Loucy (cell line): ENCODE data around the gene TMEM200A.

Experiments
- H2AFZ ChIP-seq: fragments of 200-600 bp; sonication (generic); 2 replicates; pipeline ENCODE4 v1.6.0; 2016; ENCODE audit warnings: antibody characterized with exemption, mild to moderate bottlenecking, low read length, moderate library complexity
- H3F3A ChIP-seq: fragments of 200-600 bp; 2 replicates; pipeline ENCODE4 v1.6.0; 2016; ENCODE audit warnings: antibody characterized with exemption, low read depth, mild to moderate bottlenecking
- H3K27me3 ChIP-seq: fragments of 200-600 bp; sonication (generic); 2 replicates; pipeline ENCODE4 v1.6.1; 2014; ENCODE audit warnings: low read length, mild to moderate bottlenecking; ENCODE audit not compliant: insufficient read depth, poor library complexity, severe bottlenecking
- H3K36me3 ChIP-seq: fragments of 200-600 bp; sonication (generic); 2 replicates; pipeline ENCODE4 v1.6.1; 2016; ENCODE audit warnings: low read length; ENCODE audit not compliant: insufficient read depth
- H3K4me1 ChIP-seq: fragments of 200-600 bp; sonication (generic); 2 replicates; pipeline ENCODE4 v1.5.1; 2014; ENCODE audit warnings: low read length, mild to moderate bottlenecking; ENCODE audit not compliant: insufficient read depth, poor library complexity, severe bottlenecking
- H3K4me2 ChIP-seq: fragments of 200-600 bp; sonication (generic); 2 replicates; pipeline ENCODE4 v1.6.0; 2014; ENCODE audit warnings: antibody characterized with exemption, low read length, low read depth, mild to moderate bottlenecking; ENCODE audit not compliant: poor library complexity, severe bottlenecking
- H3K4me3 ChIP-seq: fragments of 200-600 bp; sonication (generic); 2 replicates; pipeline ENCODE4 v1.5.1; 2014; ENCODE audit warnings: low read length, mild to moderate bottlenecking, mixed read lengths; ENCODE audit not compliant: poor library complexity, severe bottlenecking
- H3K79me2 ChIP-seq: fragments of 200-600 bp; sonication (generic); 2 replicates; pipeline ENCODE4 v1.6.1; 2014; ENCODE audit warnings: low read length; ENCODE audit not compliant: insufficient read depth
- H3K9ac ChIP-seq: fragments of 200-600 bp; sonication (generic); 2 replicates; pipeline ENCODE4 v1.6.0; 2014; ENCODE audit warnings: mild to moderate bottlenecking, low read depth, low read length, moderate library complexity; ENCODE audit not compliant: poor library complexity, severe bottlenecking
- H3K9me2 ChIP-seq: fragments of 200-600 bp; sonication (generic); replicated peaks from 2 replicates; pipeline ENCODE4 v1.6.1; 2016; ENCODE audit warnings: low read depth, low read length, mixed read lengths
- H3K9me3 ChIP-seq: fragments of 200-600 bp; sonication (generic); 2 replicates; pipeline ENCODE4 v1.6.1; 2014; ENCODE audit warnings: mild to moderate bottlenecking, antibody characterized with exemption, low read length, low read depth; ENCODE audit not compliant: insufficient read depth
- H4K20me1 ChIP-seq: fragments of 200-600 bp; sonication (generic); 2 replicates; pipeline ENCODE4 v1.6.0; 2014; ENCODE audit warnings: antibody characterized with exemption, low read length, mild to moderate bottlenecking; ENCODE audit not compliant: insufficient read depth, poor library complexity, severe bottlenecking
- EZH2phosphoT487 ChIP-seq: fragments of 200-600 bp; IDR thresholded peaks from 2 replicates; pipeline ENCODE4 v1.6.1; 2018; ENCODE audit warnings: antibody characterized with exemption, mild to moderate bottlenecking, moderate library complexity, borderline replicate concordance
- TF ChIP-seq, protein P1 (sequence below): fragments of 200-600 bp; sonication (generic); conservative IDR thresholded peaks from 2 replicates; pipeline ENCODE4 v1.5.1; 2014; ENCODE audit warnings: mild to moderate bottlenecking, antibody characterized with exemption, low read length

The TMEM200A gene

DNA sequence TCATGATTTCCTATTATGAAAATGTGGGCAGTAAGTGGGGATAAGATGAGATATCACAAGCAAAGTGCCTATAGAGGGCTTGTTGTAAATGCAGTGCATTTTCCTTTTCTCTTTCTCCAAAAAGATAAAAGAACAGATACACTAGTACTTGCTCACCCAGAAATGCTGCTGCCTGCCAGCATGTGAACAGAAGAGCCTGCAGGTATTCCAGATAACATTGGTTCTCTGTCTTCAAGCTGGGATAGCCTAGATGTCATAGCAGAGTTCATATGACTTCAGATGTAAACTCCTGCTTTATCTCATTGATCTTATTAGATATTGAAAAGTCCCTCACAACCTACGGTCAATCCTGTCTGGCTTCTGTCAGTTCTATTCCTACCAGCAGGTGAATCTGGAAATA is 123.7 kb downstream of the TMEM200A start:
- H3F3A ChIP-seq, result no peaks in the 10 kb centered on the region
- TF ChIP-seq EZH2phosphoT487, result no peak
- TF ChIP-seq, protein P1, sequence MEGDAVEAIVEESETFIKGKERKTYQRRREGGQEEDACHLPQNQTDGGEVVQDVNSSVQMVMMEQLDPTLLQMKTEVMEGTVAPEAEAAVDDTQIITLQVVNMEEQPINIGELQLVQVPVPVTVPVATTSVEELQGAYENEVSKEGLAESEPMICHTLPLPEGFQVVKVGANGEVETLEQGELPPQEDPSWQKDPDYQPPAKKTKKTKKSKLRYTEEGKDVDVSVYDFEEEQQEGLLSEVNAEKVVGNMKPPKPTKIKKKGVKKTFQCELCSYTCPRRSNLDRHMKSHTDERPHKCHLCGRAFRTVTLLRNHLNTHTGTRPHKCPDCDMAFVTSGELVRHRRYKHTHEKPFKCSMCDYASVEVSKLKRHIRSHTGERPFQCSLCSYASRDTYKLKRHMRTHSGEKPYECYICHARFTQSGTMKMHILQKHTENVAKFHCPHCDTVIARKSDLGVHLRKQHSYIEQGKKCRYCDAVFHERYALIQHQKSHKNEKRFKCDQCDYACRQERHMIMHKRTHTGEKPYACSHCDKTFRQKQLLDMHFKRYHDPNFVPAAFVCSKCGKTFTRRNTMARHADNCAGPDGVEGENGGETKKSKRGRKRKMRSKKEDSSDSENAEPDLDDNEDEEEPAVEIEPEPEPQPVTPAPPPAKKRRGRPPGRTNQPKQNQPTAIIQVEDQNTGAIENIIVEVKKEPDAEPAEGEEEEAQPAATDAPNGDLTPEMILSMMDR, result no peak
- H3K9me2 ChIP-seq, result no peaks in the 10 kb centered on the region
- H3K79me2 ChIP-seq, result no peaks in the 10 kb centered on the region
- H3K9ac ChIP-seq, result no peak overlapping the region
- no peaks in the 10 kb centered on the region for H3K36me3 ChIP-seq
- H3K4me2 ChIP-seq, result no peak overlapping the region
- no peaks in the 10 kb centered on the region for H3K27me3 ChIP-seq
- H3K4me1 ChIP-seq, result no peaks in the 10 kb centered on the region
- H4K20me1 ChIP-seq, result no peaks in the 10 kb centered on the region
- H3K9me3 ChIP-seq, result no peaks in the 10 kb centered on the region
- no peak overlapping the region for H3K4me3 ChIP-seq
- H2AFZ ChIP-seq, result no peak overlapping the region
